K562 (cell line): ENCODE measurements around the gene CFAP20DC. TPM values are rescaled to one million over a fixed set of nuclear protein-coding genes. Genes with fewer than 3 reads are reported as not detected.

Source experiments
- ATAC-seq: fragments of 200-7000 bp; cut with Tn5 transposase; 3 replicates; pipeline ENCODE4 v1.9.1; 2020; ENCODE audit warnings: moderate library complexity
- BruUV-seq: library from RNA; stranded (reverse); fragments of 400-500 nt; replicated peaks from 2 replicates; lab custom pipeline; 2021; lab: Mats Ljungman, UMichigan
- CTCF ChIA-PET: fragments of 300-600 bp; formaldehyde crosslinking; extraction: SDS; loops from one replicate; lab custom pipeline; 2021; ENCODE audit warnings: low intra/inter-chr PET ratio; lab: Yijun Ruan, JAX
- POLR2A ChIA-PET: fragments of 300-600, 350-650 bp; sonication (Branson Sonifier 250); formaldehyde crosslinking; extraction: SDS; loops from one replicate; lab custom pipeline; 2021; ENCODE audit warnings: antibody characterized with exemption, inconsistent platforms; lab: Yijun Ruan, JAX
- DNase-seq, 4 experiments: peaks; one replicate each; pipeline versions ENCODE4 v3.0.0 to v3.0.0-alpha.2; 2011 to 2018; ENCODE audit warnings: low spot score in 3 of 4, mixed read lengths in 3 of 4; ENCODE audit errors: extremely low read depth in 1 of 4
- FAIRE-seq: peaks from 2 replicates; lab custom pipeline; 2011; peaks lifted over from hg19 to GRCh38; lab: Jason Lieb, UNC
- H2AFZ ChIP-seq: 2 replicates; pipeline ENCODE4 v1.6.0; 2011; ENCODE audit warnings: low read depth, low read length, control low read depth, inconsistent platforms
- H3K27ac ChIP-seq: fragments of 200-600 bp; 3 replicates; pipeline ENCODE4 v1.8.0; 2011; ENCODE audit warnings: low read depth, mild to moderate bottlenecking, control low read depth, inconsistent platforms, low read length, moderate library complexity, mixed read lengths; ENCODE audit errors: extremely low read depth
- H3K27me3 ChIP-seq, 2 experiments: fragments of 300-600 bp in 1 of 2; 2 replicates in 1 of 2; 3 replicates in 1 of 2; pipeline versions ENCODE4 v1.6.0 to v1.8.0; 2011; ENCODE audit warnings: inconsistent platforms in 2 of 2, low read length in 2 of 2, mild to moderate bottlenecking in 1 of 2, mixed read lengths in 1 of 2, moderate library complexity in 1 of 2; ENCODE audit not compliant: control insufficient read depth in 2 of 2, insufficient read depth in 2 of 2
- H3K36me3 ChIP-seq: fragments of 300-600 bp; 3 replicates; pipeline ENCODE4 v1.8.0; 2011; ENCODE audit warnings: mild to moderate bottlenecking, low read length, inconsistent platforms; ENCODE audit not compliant: control insufficient read depth, insufficient read depth
- H3K4me1 ChIP-seq, 2 experiments: fragments of 200-600 bp in 1 of 2; replicated peaks in 1 of 2; 2 replicates in 1 of 2; 3 replicates in 1 of 2; pipeline versions ENCODE4 v1.5.1 to v1.8.0; 2011; ENCODE audit warnings: inconsistent platforms in 2 of 2, low read length in 2 of 2, mild to moderate bottlenecking in 1 of 2, mixed read lengths in 1 of 2, moderate library complexity in 1 of 2; ENCODE audit not compliant: control insufficient read depth in 2 of 2, insufficient read depth in 2 of 2
- H3K4me2 ChIP-seq: 2 replicates; pipeline ENCODE4 v1.6.1; 2011; ENCODE audit warnings: low read length, control low read depth, inconsistent platforms, mixed read lengths; ENCODE audit not compliant: insufficient read depth
- H3K4me3 ChIP-seq: fragments of 200-600 bp; sonication (generic), shearing (Covaris generic); 2 replicates; pipeline ENCODE4 v1.5.1; 2016; ENCODE audit warnings: control low read depth, inconsistent platforms
- H3K79me2 ChIP-seq: fragments of 200-600 bp; 3 replicates; pipeline ENCODE4 v1.8.0; 2011; ENCODE audit warnings: low read length, inconsistent platforms; ENCODE audit not compliant: control insufficient read depth, insufficient read depth
- H3K9ac ChIP-seq, 2 experiments: 2 replicates each; pipeline versions ENCODE4 v1.6.0 to v1.6.1; 2011; ENCODE audit warnings: low read depth in 2 of 2, low read length in 2 of 2, control low read depth in 1 of 2, inconsistent platforms in 1 of 2, mild to moderate bottlenecking in 1 of 2, mixed read lengths in 1 of 2; ENCODE audit not compliant: insufficient read depth in 1 of 2
- H3K9me1 ChIP-seq: one replicate; pipeline ENCODE4 v1.6.0; 2011; ENCODE audit warnings: inconsistent platforms, mild to moderate bottlenecking, low read length, moderate library complexity; ENCODE audit not compliant: control insufficient read depth, insufficient read depth
- H3K9me3 ChIP-seq: replicated peaks from 2 replicates; pipeline ENCODE4 v1.5.1; 2011; ENCODE audit warnings: low read depth, low read length, inconsistent platforms; ENCODE audit not compliant: control insufficient read depth, insufficient read depth
- H4K20me1 ChIP-seq: replicated peaks from 2 replicates; pipeline ENCODE4 v1.6.1; 2011; ENCODE audit warnings: low read length, inconsistent platforms, mixed read lengths; ENCODE audit not compliant: control insufficient read depth, insufficient read depth
- ARNT ChIP-seq, 2 experiments: fragments of 450-650 bp; IDR thresholded peaks; 2 replicates each; pipeline ENCODE4 v1.6.1; 2016; ENCODE audit warnings: mild to moderate bottlenecking in 1 of 2
- BRCA1 ChIP-seq, 2 experiments: fragments of 450-650 bp in 1 of 2; sonication (generic) in 1 of 2; formaldehyde crosslinking in 1 of 2; IDR thresholded peaks; 2 replicates each; pipeline versions ENCODE4 v1.5.0 to v1.6.1; 2017 to 2020; ENCODE audit warnings: mild to moderate bottlenecking in 1 of 2, missing genetic modification reagents in 1 of 2
- CBFA2T2 ChIP-seq: fragments of 450-650 bp; conservative IDR thresholded peaks from 2 replicates; pipeline ENCODE4 v1.6.1; 2017; ENCODE audit warnings: mild to moderate bottlenecking
- CHCHD3 ChIP-seq: fragments of 250-450 bp; sonication (Bioruptor Pico); IDR thresholded peaks from 2 replicates; pipeline ENCODE4 v2.1.2; 2022; ENCODE audit warnings: mild to moderate bottlenecking
- FIP1L1 ChIP-seq: fragments of 200-400 bp; formaldehyde crosslinking; IDR thresholded peaks from 2 replicates; pipeline ENCODE4 v1.6.1; 2018; ENCODE audit warnings: mild to moderate bottlenecking, low read depth, low read length; ENCODE audit not compliant: poor library complexity, severe bottlenecking
- GTF3C2 ChIP-seq: IDR thresholded peaks from 3 replicates; pipeline ENCODE4 v1.6.1; 2011; ENCODE audit warnings: borderline replicate concordance, mild to moderate bottlenecking, moderate library complexity; ENCODE audit not compliant: insufficient read length; ENCODE audit errors: extremely low read depth
- JUND ChIP-seq, 2 experiments: IDR thresholded peaks; 2 replicates in 1 of 2; 3 replicates in 1 of 2; pipeline ENCODE4 v1.6.1; 2011; ENCODE audit warnings: borderline replicate concordance in 2 of 2, low read depth in 2 of 2, low read length in 2 of 2, improper control_type of control experiment in 1 of 2, missing biosample characterization in 1 of 2, missing genetic modification characterization in 1 of 2, missing genetic modification reagents in 1 of 2
- KLF16 ChIP-seq: IDR thresholded peaks from 2 replicates; pipeline ENCODE4 v1.6.1; 2016; ENCODE audit warnings: antibody characterized with exemption
- MAFF ChIP-seq: IDR thresholded peaks from 2 replicates; pipeline ENCODE4 v1.6.1; 2012; ENCODE audit warnings: low read length, improper control_type of control experiment
- MBD2 ChIP-seq: sonication (generic); IDR thresholded peaks from 2 replicates; pipeline ENCODE4 v1.6.1; 2016; ENCODE audit warnings: low read depth, borderline replicate concordance
- MECOM ChIP-seq: fragments of 250-450 bp; sonication (Bioruptor Pico); IDR thresholded peaks from 2 replicates; pipeline ENCODE4 v1.8.0; 2022; ENCODE audit warnings: inconsistent platforms
- MXI1 ChIP-seq: IDR thresholded peaks from 2 replicates; pipeline ENCODE4 v1.6.1; 2011; ENCODE audit warnings: low read depth, mild to moderate bottlenecking, improper control_type of control experiment, low read length
- NFIX ChIP-seq: fragments of 250-450 bp; sonication (Bioruptor Pico); IDR thresholded peaks from 2 replicates; pipeline ENCODE4 v1.4.0; 2020; ENCODE audit warnings: low read depth, mild to moderate bottlenecking, moderate library complexity
- SIRT6 ChIP-seq: IDR thresholded peaks from one replicate; pipeline ENCODE4 v1.6.1; 2012; ENCODE audit warnings: low read depth, mild to moderate bottlenecking, control low read depth, inconsistent platforms, low read length, moderate library complexity
- TAF7 ChIP-seq: fragments of 450-650 bp; IDR thresholded peaks from 2 replicates; pipeline ENCODE4 v1.6.1; 2016; ENCODE audit warnings: missing genetic modification characterization, missing compliant biosample characterization
- ZNF121 ChIP-seq: sonication (generic); formaldehyde crosslinking; conservative IDR thresholded peaks from 2 replicates; pipeline ENCODE4 v1.8.0; 2022; ENCODE audit warnings: missing genetic modification reagents
- ZNF239 ChIP-seq: fragments of 250-450 bp; sonication (Bioruptor Pico); IDR thresholded peaks from 2 replicates; pipeline ENCODE4 v1.4.0; 2020; ENCODE audit warnings: mild to moderate bottlenecking
- ZNF263 ChIP-seq: sonication (generic); formaldehyde crosslinking; IDR thresholded peaks from 2 replicates; pipeline ENCODE4 v1.8.0; 2022; ENCODE audit warnings: mild to moderate bottlenecking, missing genetic modification reagents, borderline replicate concordance
- ZNF384 ChIP-seq: IDR thresholded peaks from 2 replicates; pipeline ENCODE4 v1.6.1; 2012; ENCODE audit warnings: low read depth, low read length, improper control_type of control experiment
- WGBS: fragments of 100-300 bp; shearing (Covaris generic); methylation state at CpG from one replicate; pipeline ENCODE4 v1.1.6; 2016; ENCODE audit warnings: low coverage, mixed read lengths; ENCODE audit not compliant: insufficient coverage; ENCODE audit errors: missing lambda C conversion rate; 5-methylcytosine and 5-hydroxymethylcytosine counted together
- in situ Hi-C: fragments of 300-500 bp; cut with MboI; formaldehyde crosslinking; loops from 4 replicates; pipeline ENCODE4 v1.15.0; 2018; ENCODE audit warnings: inconsistent platforms, mixed read lengths
- intact Hi-C: fragments of 100-400 bp; cut with micrococcal nuclease; formaldehyde crosslinking; loops from 2 replicates; pipeline ENCODE4 v1.14.2; 2022
- polyA plus RNA-seq, 8 experiments: library from polyadenylated mRNA; depleted of rRNA in 4 of 8; stranded (reverse) in 5 of 8; unstranded in 3 of 8; fragments of >200 nt; fragmentation: Nextera tagmentation in 2 of 8; fragmentation: Illumina TruSeq in 1 of 8; extraction: Ambion mirVana in 2 of 8; extraction: Trizol in 1 of 8; gene quantifications; 2 replicates each; pipeline versions ENCODE4 v1.2.1 to v1.2.3, GENCODE V29; 2011 to 2014; ENCODE audit warnings: inconsistent platforms in 1 of 8, missing spikeins in 1 of 8
- total RNA-seq, 7 experiments: library from RNA; depleted of rRNA in 6 of 7; stranded (reverse); fragments of >200 nt in 6 of 7; fragmentation: Illumina TruSeq in 2 of 7; extraction: Trizol in 2 of 7; gene quantifications; 2 replicates each; pipeline versions ENCODE4 v1.2.1 to v1.2.3, GENCODE V29; 2011 to 2021; ENCODE audit warnings: low replicate concordance in 1 of 7
- TF ChIP-seq, protein P1 (sequence below): fragments of 450-650 bp; formaldehyde crosslinking; IDR thresholded peaks from 2 replicates; pipeline ENCODE4 v1.4.0; 2020; ENCODE audit warnings: mild to moderate bottlenecking

The CFAP20DC gene
- total and polyA plus RNA-seq, 9 of the 15 experiments (the other 6 are each of a cell fraction or from before 2014, with no cell fraction given): 1.6 to 5.9 (median 4.6) TPM

GRCh38 chr3:58866079-58866478, 183.7 kb downstream of the CFAP20DC start:
- Histone ChIP-seq H3K9ac (no peak overlapping the region), H3K4me2 (no peak overlapping the region), H2AFZ (no peak overlapping the region), H3K27me3 (no peaks in the 10 kb centered on the region), H3K79me2 (no peaks in the 10 kb centered on the region), H3K36me3 (no peaks in the 10 kb centered on the region), H4K20me1 (no peaks in the 10 kb centered on the region), H3K4me3 (no peak overlapping the region), H3K9me3 (no peaks in the 10 kb centered on the region), H3K9me1 (no peaks in the 10 kb centered on the region), H3K27ac (no peak overlapping the region), H3K4me1 (no peaks in the 10 kb centered on the region)
- intact Hi-C loops: no loop called here
- DNase-seq: no peak
- ChIA-PET CTCF (no interaction called here), POLR2A (no interaction called here)
- BruUV-seq: no TSS peak
- ATAC-seq: no peak
- TF ChIP-seq ZNF239 (CRISPR knock-in tag) (no peak), MAFF (no peak), KLF16 (no peak), CBFA2T2 (no peak), MECOM (CRISPR knock-in tag) (no peak), ARNT (IDR thresholded peaks at IDR 0.05) (no peak), ZNF121 (CRISPR knock-in tag) (no peak), BRCA1 (IDR thresholded peaks at IDR 0.05) (no peak), BRCA1 (CRISPR knock-in tag; IDR thresholded peaks at IDR 0.05) (no peak), MBD2 (no peak), TAF7 (tag) (no peak), SIRT6 (no peak), ZNF384 (no peak), ZNF263 (no peak), NFIX (CRISPR knock-in tag) (no peak), GTF3C2 (no peak), JUND (IDR thresholded peaks at IDR 0.05; ENCODE audit: borderline replicate concordance, low read depth, low read length) (no peak), JUND (tag; IDR thresholded peaks at IDR 0.05; ENCODE audit: borderline replicate concordance, low read depth, low read length) (no peak), FIP1L1 (no peak), CHCHD3 (no peak), MXI1 (no peak)
- TF ChIP-seq, protein P1, sequence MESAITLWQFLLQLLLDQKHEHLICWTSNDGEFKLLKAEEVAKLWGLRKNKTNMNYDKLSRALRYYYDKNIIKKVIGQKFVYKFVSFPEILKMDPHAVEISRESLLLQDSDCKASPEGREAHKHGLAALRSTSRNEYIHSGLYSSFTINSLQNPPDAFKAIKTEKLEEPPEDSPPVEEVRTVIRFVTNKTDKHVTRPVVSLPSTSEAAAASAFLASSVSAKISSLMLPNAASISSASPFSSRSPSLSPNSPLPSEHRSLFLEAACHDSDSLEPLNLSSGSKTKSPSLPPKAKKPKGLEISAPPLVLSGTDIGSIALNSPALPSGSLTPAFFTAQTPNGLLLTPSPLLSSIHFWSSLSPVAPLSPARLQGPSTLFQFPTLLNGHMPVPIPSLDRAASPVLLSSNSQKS: no peak
- WGBS: 13% methylated on average over 2 of the region's 2 CpGs
- FAIRE-seq: no peak
- in situ Hi-C loops: no loop called here
